ENCODE results near the gene CWF19L2.

GRCh38 chr11:107453594-107454286 is 3.9 kb downstream of the CWF19L2 start:
- TF ChIP-seq POLR2AphosphoS5 (IDR thresholded peaks at IDR 0.05; ENCODE audit: low read depth, low read length), result no peak
- TF ChIP-seq, protein P1, sequence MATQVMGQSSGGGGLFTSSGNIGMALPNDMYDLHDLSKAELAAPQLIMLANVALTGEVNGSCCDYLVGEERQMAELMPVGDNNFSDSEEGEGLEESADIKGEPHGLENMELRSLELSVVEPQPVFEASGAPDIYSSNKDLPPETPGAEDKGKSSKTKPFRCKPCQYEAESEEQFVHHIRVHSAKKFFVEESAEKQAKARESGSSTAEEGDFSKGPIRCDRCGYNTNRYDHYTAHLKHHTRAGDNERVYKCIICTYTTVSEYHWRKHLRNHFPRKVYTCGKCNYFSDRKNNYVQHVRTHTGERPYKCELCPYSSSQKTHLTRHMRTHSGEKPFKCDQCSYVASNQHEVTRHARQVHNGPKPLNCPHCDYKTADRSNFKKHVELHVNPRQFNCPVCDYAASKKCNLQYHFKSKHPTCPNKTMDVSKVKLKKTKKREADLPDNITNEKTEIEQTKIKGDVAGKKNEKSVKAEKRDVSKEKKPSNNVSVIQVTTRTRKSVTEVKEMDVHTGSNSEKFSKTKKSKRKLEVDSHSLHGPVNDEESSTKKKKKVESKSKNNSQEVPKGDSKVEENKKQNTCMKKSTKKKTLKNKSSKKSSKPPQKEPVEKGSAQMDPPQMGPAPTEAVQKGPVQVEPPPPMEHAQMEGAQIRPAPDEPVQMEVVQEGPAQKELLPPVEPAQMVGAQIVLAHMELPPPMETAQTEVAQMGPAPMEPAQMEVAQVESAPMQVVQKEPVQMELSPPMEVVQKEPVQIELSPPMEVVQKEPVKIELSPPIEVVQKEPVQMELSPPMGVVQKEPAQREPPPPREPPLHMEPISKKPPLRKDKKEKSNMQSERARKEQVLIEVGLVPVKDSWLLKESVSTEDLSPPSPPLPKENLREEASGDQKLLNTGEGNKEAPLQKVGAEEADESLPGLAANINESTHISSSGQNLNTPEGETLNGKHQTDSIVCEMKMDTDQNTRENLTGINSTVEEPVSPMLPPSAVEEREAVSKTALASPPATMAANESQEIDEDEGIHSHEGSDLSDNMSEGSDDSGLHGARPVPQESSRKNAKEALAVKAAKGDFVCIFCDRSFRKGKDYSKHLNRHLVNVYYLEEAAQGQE (IDR thresholded peaks at IDR 0.05; ENCODE audit: insufficient read depth in 1 of 2, low read depth in 2 of 2, low read length in 2 of 2), result no peak

All from PFSK-1 (cell line).